ENCODE measurements around the gene KCNH2. TPM values are rescaled to one million over a fixed set of nuclear protein-coding genes. Genes with fewer than 3 reads are reported as not detected.

KCNH2 gene
- total RNA-seq, 1 donor: not detected

DNA sequence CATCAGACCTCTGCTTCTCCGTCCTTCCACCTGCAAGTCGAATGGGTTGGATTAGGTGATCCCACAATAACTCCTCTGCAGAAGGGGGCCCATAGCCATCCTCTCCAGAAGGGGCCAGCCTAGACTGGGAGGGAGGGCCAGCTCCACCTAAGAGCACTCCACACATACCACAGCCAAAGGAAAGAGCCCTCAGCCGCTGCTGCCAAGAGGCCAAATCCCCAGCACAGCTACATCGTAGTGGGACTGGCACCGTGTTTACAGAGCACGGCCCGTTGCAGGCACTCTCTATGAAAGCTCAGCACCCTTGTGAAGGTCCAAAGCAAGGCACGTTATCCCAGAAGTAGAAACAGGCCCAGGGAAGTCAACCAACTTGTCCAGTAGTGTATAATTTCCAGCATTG lies 5.4 kb downstream of the KCNH2 start:
- no peaks in the 10 kb centered on the region for H4K20me1 ChIP-seq (ENCODE audit: insufficient read depth, low read length)
- H3K79me2 ChIP-seq (ENCODE audit: insufficient read depth, low read length): no peaks in the 10 kb centered on the region
- H3K4me3 ChIP-seq (ENCODE audit: insufficient read depth, low read length): no peak overlapping the region
- H3K4me2 ChIP-seq (ENCODE audit: insufficient read depth, low read length): no peak overlapping the region
- H3K4me1 ChIP-seq (ENCODE audit: insufficient read depth, low read length): no peaks in the 10 kb centered on the region
- H3K27me3 ChIP-seq (ENCODE audit: insufficient read depth, low read length): peaks cover 37% of the 10 kb centered on the region
- DNase-seq (ENCODE audit: insufficient read length, low spot score, missing footprints): no peak
- no peaks in the 10 kb centered on the region for H3K9me3 ChIP-seq (ENCODE audit: low read depth, low read length)
- H3K36me3 ChIP-seq (ENCODE audit: insufficient read depth, low read length): no peaks in the 10 kb centered on the region
- no peak overlapping the region for H2AFZ ChIP-seq (ENCODE audit: low read length)
- no peak overlapping the region for H3K27ac ChIP-seq (ENCODE audit: low read depth, low read length)
- TF ChIP-seq, protein P1, sequence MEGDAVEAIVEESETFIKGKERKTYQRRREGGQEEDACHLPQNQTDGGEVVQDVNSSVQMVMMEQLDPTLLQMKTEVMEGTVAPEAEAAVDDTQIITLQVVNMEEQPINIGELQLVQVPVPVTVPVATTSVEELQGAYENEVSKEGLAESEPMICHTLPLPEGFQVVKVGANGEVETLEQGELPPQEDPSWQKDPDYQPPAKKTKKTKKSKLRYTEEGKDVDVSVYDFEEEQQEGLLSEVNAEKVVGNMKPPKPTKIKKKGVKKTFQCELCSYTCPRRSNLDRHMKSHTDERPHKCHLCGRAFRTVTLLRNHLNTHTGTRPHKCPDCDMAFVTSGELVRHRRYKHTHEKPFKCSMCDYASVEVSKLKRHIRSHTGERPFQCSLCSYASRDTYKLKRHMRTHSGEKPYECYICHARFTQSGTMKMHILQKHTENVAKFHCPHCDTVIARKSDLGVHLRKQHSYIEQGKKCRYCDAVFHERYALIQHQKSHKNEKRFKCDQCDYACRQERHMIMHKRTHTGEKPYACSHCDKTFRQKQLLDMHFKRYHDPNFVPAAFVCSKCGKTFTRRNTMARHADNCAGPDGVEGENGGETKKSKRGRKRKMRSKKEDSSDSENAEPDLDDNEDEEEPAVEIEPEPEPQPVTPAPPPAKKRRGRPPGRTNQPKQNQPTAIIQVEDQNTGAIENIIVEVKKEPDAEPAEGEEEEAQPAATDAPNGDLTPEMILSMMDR (IDR thresholded peaks at IDR 0.05; ENCODE audit: extremely low read depth, low read depth, low read length): no peak

DNA sequence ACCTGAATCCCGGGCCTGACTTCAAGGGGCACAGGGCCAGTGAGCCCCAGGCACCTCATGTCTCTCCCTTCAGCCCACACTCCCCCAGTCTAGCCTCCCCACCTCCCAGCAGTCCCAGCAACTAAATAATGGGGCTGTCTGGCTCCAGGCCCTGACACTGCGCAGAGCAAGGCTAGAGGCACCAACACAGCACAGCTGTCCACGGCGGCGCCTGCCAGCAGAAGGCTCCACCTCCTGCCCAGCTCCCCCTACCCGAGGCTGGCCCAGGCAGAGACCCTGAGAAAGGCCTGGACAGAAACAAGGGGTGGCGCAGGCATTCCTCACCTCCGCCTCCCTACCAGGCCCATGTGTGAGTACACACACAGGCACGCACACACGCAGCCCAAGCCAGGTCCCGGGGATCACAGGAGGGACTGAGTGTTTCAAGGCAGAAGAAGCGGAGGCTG lies 6.1 kb downstream of the KCNH2 start:
- H3K27ac ChIP-seq (ENCODE audit: low read depth, low read length): no peak overlapping the region
- no peak overlapping the region for H3K4me3 ChIP-seq (ENCODE audit: insufficient read depth, low read length)
- H3K4me2 ChIP-seq (ENCODE audit: insufficient read depth, low read length): no peak overlapping the region
- no peak for DNase-seq (ENCODE audit: insufficient read length, low spot score, missing footprints)
- no peaks in the 10 kb centered on the region for H3K36me3 ChIP-seq (ENCODE audit: insufficient read depth, low read length)
- TF ChIP-seq, protein P1 (IDR thresholded peaks at IDR 0.05; ENCODE audit: extremely low read depth, low read depth, low read length): no peak
- H3K4me1 ChIP-seq (ENCODE audit: insufficient read depth, low read length): no peaks in the 10 kb centered on the region
- H4K20me1 ChIP-seq (ENCODE audit: insufficient read depth, low read length): no peaks in the 10 kb centered on the region
- H3K79me2 ChIP-seq (ENCODE audit: insufficient read depth, low read length): no peaks in the 10 kb centered on the region
- H3K9me3 ChIP-seq (ENCODE audit: low read depth, low read length): no peaks in the 10 kb centered on the region
- no peak overlapping the region for H2AFZ ChIP-seq (ENCODE audit: low read length)
- H3K27me3 ChIP-seq (ENCODE audit: insufficient read depth, low read length): peaks cover 39% of the 10 kb centered on the region

DNA sequence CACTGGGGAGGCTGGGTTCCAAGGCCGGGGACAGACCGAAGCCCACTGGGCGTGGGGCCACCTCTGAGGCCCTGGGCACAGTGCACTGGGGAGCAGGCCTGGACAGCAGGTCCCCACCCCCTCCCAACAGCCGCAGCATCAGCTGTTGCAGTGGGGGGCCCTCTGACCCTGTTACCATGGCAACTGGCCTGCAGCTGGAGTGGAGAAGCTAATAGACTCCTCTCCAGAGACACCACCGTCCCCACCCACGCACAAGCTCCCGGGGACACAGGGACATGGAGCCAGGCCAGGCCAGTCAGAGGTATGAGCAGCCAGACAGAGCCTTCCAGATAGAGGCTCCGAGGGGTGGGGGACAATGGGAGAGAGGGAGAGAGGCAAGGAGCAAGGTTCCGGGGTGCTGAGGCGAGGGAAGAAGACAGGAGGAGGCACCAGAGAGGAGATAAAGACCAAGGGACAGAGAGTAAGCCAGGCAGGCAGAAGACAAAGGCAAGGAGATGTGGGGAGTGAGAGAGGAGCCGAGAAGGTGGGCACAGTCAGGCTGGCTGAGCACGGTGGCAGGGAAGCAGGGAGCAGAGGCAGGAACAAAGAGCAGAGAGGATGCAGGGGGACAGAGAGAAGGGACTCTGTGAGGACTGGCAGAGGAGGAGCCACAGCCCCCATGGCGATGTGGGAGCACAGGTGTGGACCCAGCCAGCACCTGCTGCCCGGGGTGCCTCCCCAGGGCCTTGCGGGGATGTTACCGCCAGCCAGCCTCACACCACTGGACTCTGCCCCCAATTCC lies 6.7 kb downstream of the KCNH2 start:
- Histone ChIP-seq H2AFZ (ENCODE audit: low read length) (no peak overlapping the region), H3K4me2 (ENCODE audit: insufficient read depth, low read length) (no peak overlapping the region), H3K4me3 (ENCODE audit: insufficient read depth, low read length) (no peak overlapping the region)

DNA sequence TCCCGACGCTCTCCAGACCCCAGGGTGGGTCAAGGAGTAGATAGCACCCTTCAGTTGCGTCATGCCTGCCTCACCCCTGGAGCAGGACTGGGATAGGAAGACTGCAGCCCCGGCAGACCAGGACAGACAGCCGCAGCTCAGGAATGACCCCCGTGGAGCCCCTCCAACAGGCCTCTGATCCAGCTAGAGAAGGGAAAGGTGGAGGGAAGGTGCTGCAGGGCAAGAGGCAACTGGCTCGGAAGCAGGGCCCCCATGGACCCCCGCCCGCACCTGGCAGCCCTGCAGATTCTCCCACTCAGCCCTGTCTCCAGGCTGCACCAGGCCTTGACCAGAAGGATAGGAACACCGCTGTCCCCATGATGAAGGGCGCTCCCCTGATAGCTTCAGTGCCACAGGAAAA lies 7.7 kb downstream of the KCNH2 start:
- no peaks in the 10 kb centered on the region for H3K9me3 ChIP-seq (ENCODE audit: low read depth, low read length)
- no peaks in the 10 kb centered on the region for H3K36me3 ChIP-seq (ENCODE audit: insufficient read depth, low read length)
- TF ChIP-seq, protein P1 (IDR thresholded peaks at IDR 0.05; ENCODE audit: extremely low read depth, low read depth, low read length): no peak
- H3K4me1 ChIP-seq (ENCODE audit: insufficient read depth, low read length): no peaks in the 10 kb centered on the region
- H4K20me1 ChIP-seq (ENCODE audit: insufficient read depth, low read length): no peaks in the 10 kb centered on the region
- DNase-seq (ENCODE audit: insufficient read length, low spot score, missing footprints): no peak
- no peaks in the 10 kb centered on the region for H3K79me2 ChIP-seq (ENCODE audit: insufficient read depth, low read length)
- H3K4me3 ChIP-seq (ENCODE audit: insufficient read depth, low read length): no peak overlapping the region
- H3K27ac ChIP-seq (ENCODE audit: low read depth, low read length): no peak overlapping the region
- no peak overlapping the region for H2AFZ ChIP-seq (ENCODE audit: low read length)
- no peak overlapping the region for H3K4me2 ChIP-seq (ENCODE audit: insufficient read depth, low read length)
- H3K27me3 ChIP-seq (ENCODE audit: insufficient read depth, low read length): peaks cover 24% of the 10 kb centered on the region

More for the DNA sequence above, 6.7 kb downstream of the KCNH2 start:
- H3K9me3 ChIP-seq (ENCODE audit: low read depth, low read length): no peaks in the 10 kb centered on the region
- H3K27ac ChIP-seq (ENCODE audit: low read depth, low read length): no peak overlapping the region
- no peaks in the 10 kb centered on the region for H3K79me2 ChIP-seq (ENCODE audit: insufficient read depth, low read length)
- no peak for DNase-seq (ENCODE audit: insufficient read length, low spot score, missing footprints)
- TF ChIP-seq, protein P1 (IDR thresholded peaks at IDR 0.05; ENCODE audit: extremely low read depth, low read depth, low read length): no peak
- H3K27me3 ChIP-seq (ENCODE audit: insufficient read depth, low read length): peaks cover 34% of the 10 kb centered on the region
- H3K4me1 ChIP-seq (ENCODE audit: insufficient read depth, low read length): no peaks in the 10 kb centered on the region
- H4K20me1 ChIP-seq (ENCODE audit: insufficient read depth, low read length): no peaks in the 10 kb centered on the region
- no peaks in the 10 kb centered on the region for H3K36me3 ChIP-seq (ENCODE audit: insufficient read depth, low read length)

Measured in osteoblast (primary cell).